KBM-7 (cell line): ENCODE measurements around the gene SPRR2G.
A peak's percentile ranks its signal among the peaks of the same experiment; 100 is the strongest.
"Not testable (repeated sequence)": the region's sequence is repeated elsewhere in the genome, so short reads cannot be mapped to it uniquely, and the experiment has no call there.

Source experiments
- DNase-seq: peaks from one replicate; pipeline ENCODE4 v3.0.0-alpha.2; 2015
- in situ Hi-C: fragments of 300-500 bp; cut with MboI; formaldehyde crosslinking; loops from 2 replicates; pipeline ENCODE4 v1.14.3; 2020; ENCODE audit warnings: low sequenced_read_pairs, low pct_unique_long_range_greater_than_20kb, mixed read lengths

SPRR2G gene

DNA sequence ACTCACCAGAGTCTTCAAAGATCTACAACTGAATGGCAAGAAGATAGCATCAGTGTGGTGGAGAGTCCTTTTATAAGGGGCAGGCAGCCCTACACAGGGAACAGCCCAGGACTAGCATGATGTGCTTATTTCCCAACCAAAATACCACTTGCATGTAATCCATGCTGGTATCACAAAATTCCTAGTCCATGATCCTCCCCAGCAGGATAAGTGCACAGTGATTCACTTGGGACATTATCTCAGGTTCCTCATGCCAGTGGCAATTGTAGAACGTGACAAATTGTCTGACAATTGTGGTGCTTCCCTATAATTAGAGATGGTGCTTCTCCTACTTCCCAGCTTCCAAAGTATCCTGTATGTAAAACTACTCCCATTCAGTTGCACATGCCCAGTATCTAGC is at the start of gene SPRR2G:
SPRR2G (minus strand) TSS at position 45 of the 400 bp plus-strand sequence. CDS start 780 bp downstream, outside the sequence.
- DNase-seq, result no peak
- in situ Hi-C loops, result no loop called here

- in situ Hi-C loops, result no loop called here
- no peak for DNase-seq
Measured at GRCh38 chr1:153195216-153195615, 44.5 kb upstream of the SPRR2G start.

- DNase-seq, result no peak
- in situ Hi-C loops, result no loop called here
Measured at GRCh38 chr1:153194331-153195050, 43.8 kb upstream of the SPRR2G start.

- in situ Hi-C loops, result no loop called here
- DNase-seq, result peak; percentile 18
Measured at GRCh38 chr1:153192697-153193096, 42.0 kb upstream of the SPRR2G start.

DNA sequence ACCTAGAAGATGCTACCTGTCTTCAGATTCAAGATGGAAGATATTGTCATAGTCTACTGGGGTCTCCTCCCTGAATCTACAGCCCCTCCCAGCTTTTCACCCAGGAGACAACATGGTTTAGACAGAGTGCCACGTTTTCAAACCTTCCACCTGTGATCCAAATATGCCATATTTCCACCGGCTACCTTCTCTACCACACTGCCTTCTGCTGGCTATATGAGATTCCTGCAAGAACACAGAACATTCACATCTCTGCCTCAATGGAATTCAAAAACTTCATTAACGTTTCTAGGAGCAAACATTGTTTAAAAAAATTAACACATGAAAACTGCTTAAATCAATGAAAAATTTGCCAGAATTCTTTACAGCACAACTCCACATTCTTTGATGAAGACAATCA is 39.7 kb upstream of the SPRR2G start:
- in situ Hi-C loops, result no loop called here

GRCh38 chr1:153188301-153188700 is 37.6 kb upstream of the SPRR2G start:
- in situ Hi-C loops, result not testable (repeated sequence)

More for the DNA sequence above, 39.7 kb upstream of the SPRR2G start:
- DNase-seq, result peak; percentile 1

GRCh38 chr1:153180556-153180955 is 29.9 kb upstream of the SPRR2G start:
- DNase-seq, result no peak
- in situ Hi-C loops, result no loop called here

More at GRCh38 chr1:153188301-153188700, 37.6 kb upstream of the SPRR2G start:
- DNase-seq, result not testable (repeated sequence)

- in situ Hi-C loops, result no loop called here
- DNase-seq, result no peak
Measured at GRCh38 chr1:153178922-153179321, 28.2 kb upstream of the SPRR2G start.

GRCh38 chr1:153174624-153175023 is 23.9 kb upstream of the SPRR2G start:
- no peak for DNase-seq
- in situ Hi-C loops, result no loop called here

- in situ Hi-C loops, result no loop called here
- no peak for DNase-seq
Measured at GRCh38 chr1:153168686-153169085, 18.0 kb upstream of the SPRR2G start.

- in situ Hi-C loops, result no loop called here
- no peak for DNase-seq
Measured at GRCh38 chr1:153155541-153155940, 4.9 kb upstream of the SPRR2G start.

GRCh38 chr1:153152481-153152880 is 1.8 kb upstream of the SPRR2G start:
- in situ Hi-C loops, result no loop called here
- DNase-seq, result no peak

GRCh38 chr1:153141377-153141776 is 9.3 kb downstream of the SPRR2G start:
- in situ Hi-C loops, result no loop called here

DNA sequence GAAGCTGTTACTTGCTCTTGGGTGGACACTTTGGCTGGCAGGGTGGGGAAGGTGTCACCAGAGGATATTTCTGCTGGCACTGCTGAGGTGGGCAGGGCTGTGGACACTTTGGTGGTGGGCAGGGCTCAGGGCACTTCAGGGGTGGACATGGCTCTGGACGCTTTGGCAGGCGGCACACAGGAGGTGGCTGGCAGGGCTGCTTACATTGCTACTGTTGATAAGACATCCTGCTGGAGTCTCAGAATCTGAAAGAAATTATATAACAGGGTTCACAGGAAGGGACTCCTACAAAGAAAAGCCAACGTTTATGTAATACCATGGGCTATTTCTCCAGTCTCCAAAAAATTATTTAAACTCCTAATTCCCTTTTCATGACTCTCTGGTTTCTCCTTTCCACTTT is 10.2 kb downstream of the SPRR2G start:
- in situ Hi-C loops, result no loop called here
- no peak for DNase-seq

More at GRCh38 chr1:153141377-153141776, 9.3 kb downstream of the SPRR2G start:
- DNase-seq, result no peak

DNA sequence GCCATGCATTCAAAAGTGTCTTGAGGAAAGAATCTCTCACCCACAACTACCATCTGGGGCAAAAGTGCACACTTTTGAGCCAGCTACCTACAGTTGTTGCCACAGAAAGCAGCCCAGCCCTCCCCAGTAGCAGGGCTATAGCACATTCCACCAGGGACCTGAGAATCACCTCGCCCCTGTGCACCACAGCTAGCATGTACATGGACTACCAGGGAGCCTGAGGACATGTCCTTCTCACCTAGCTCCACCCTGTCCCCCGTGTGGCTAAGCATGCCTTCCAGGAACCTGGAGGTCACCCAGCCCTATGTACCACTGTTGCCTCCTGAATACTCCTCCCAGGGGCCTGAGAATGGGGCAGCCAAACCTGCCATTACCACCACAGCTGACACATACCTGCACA is 16.9 kb downstream of the SPRR2G start:
- in situ Hi-C loops, result no loop called here
- no peak for DNase-seq

DNA sequence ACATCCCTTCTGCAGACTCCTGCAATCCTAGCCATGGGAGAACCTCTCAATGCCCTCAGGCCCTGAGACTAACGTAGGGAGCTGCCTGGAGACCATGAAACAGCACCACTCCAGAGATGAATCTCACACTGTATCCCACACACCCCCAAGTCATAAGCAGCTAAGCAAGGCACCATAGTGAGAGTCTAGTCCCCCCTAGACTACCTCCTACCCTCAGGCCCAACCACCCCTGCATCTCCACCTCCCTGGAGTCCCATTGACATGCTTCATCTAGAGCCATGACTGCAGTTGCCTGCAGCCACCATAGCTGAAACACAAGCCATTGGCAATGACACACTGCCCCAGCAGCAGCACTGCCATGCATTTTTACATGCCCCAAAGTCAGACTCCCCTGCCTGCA is 17.4 kb downstream of the SPRR2G start:
- in situ Hi-C loops, result no loop called here
- DNase-seq, result no peak

- DNase-seq, in situ Hi-C loops: not testable (repeated sequence)
Measured at GRCh38 chr1:153128688-153129087, 22.0 kb downstream of the SPRR2G start.

GRCh38 chr1:153127296-153127695 is 23.4 kb downstream of the SPRR2G start:
- no peak for DNase-seq
- in situ Hi-C loops, result no loop called here

DNA sequence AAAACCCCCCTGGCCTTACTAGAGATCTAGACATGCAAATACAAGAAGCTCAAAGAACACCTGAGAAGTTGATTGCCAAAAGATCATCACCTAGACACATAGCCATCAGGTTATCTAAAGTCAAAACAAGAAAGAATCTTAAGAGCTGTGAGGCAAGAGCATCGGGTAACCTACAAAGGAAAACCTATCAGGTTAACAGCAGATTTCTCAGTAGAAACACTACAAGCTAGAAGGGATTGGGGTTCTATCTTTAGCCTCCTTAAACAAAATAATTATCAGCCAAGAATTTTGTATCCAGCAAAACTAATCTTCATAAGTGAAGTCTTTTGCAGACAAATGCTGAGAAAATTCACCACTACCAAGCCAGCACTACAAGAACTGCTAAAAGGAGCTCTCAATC is 25.2 kb downstream of the SPRR2G start:
- in situ Hi-C loops, result no loop called here

GRCh38 chr1:153123793-153124192 is 26.9 kb downstream of the SPRR2G start:
- in situ Hi-C loops, DNase-seq: not testable (repeated sequence)

More for the DNA sequence above, 25.2 kb downstream of the SPRR2G start:
- no peak for DNase-seq

- in situ Hi-C loops, result no loop called here
- DNase-seq, result no peak
Measured at GRCh38 chr1:153122831-153123421, 27.8 kb downstream of the SPRR2G start.
